Spleen (tissue), 11 donors: ENCODE results near the gene MYO5B. TPM values are rescaled to one million over a fixed set of nuclear protein-coding genes. Genes with fewer than 3 reads are reported as not detected.

Experiments
- DNase-seq: peaks from one replicate; pipeline ENCODE4 v3.0.0-alpha.2; 2020
- H3K27ac ChIP-seq, 8 donors: fragments of 200-600 bp; sonication (generic) in 7 of 8; 1 replicate in 4 of 8; 2 replicates in 4 of 8; pipeline versions ENCODE4 v1.5.0 to v1.8.0; 2016 to 2021; ENCODE audit warnings: inconsistent platforms in 4 of 8, mild to moderate bottlenecking in 4 of 8, moderate library complexity in 1 of 8
- H3K27me3 ChIP-seq, 7 donors: fragments of 200-600 bp; sonication (generic) in 6 of 7; replicated peaks in 1 of 7; 1 replicate in 4 of 7; 2 replicates in 3 of 7; pipeline versions ENCODE4 v1.5.0 to v1.8.0; 2016 to 2021; ENCODE audit warnings: inconsistent platforms in 3 of 7, mild to moderate bottlenecking in 1 of 7
- H3K36me3 ChIP-seq, 6 donors: fragments of 200-600 bp; sonication (generic) in 5 of 6; 1 replicate in 4 of 6; 2 replicates in 2 of 6; pipeline versions ENCODE4 v1.5.0 to v1.8.0; 2016 to 2021; ENCODE audit warnings: inconsistent platforms in 2 of 6
- H3K4me1 ChIP-seq, 6 donors: fragments of 200-600 bp; sonication (generic) in 5 of 6; 1 replicate in 3 of 6; 2 replicates in 3 of 6; pipeline versions ENCODE4 v1.5.0 to v1.8.0; 2016 to 2021; ENCODE audit warnings: inconsistent platforms in 3 of 6
- H3K4me3 ChIP-seq, 8 donors: fragments of 200-600 bp; sonication (generic) in 7 of 8; 1 replicate in 4 of 8; 2 replicates in 4 of 8; pipeline versions ENCODE4 v1.5.0 to v1.8.0; 2016 to 2021; ENCODE audit warnings: inconsistent platforms in 4 of 8, mild to moderate bottlenecking in 4 of 8, moderate library complexity in 2 of 8
- H3K9me3 ChIP-seq, 8 donors: fragments of 200-600 bp; sonication (generic) in 7 of 8; 1 replicate in 4 of 8; 2 replicates in 4 of 8; pipeline versions ENCODE4 v1.5.0 to v1.8.0; 2016 to 2021; ENCODE audit warnings: inconsistent platforms in 4 of 8
- POLR2A ChIP-seq, 3 donors: fragments of 450-650 bp; IDR thresholded peaks; one replicate each; pipeline ENCODE4 v1.5.1; 2017; ENCODE audit warnings: antibody characterized with exemption in 3 of 3, mild to moderate bottlenecking in 1 of 3
- POLR2AphosphoS5 ChIP-seq, 3 donors: sonication (generic); formaldehyde crosslinking; IDR thresholded peaks; one replicate each; pipeline ENCODE4 v1.5.1; 2017; ENCODE audit warnings: antibody characterized with exemption in 3 of 3
- WGBS, 5 donors: extraction: QIAGEN DNeasy Blood & Tissue Kit in 3 of 5; methylation state at CpG; one replicate each; pipeline versions ENCODE4 v1.1.5 to v1.1.7; 2013 to 2018; 5-methylcytosine and 5-hydroxymethylcytosine counted together
- intact Hi-C: fragments of 100-400 bp; cut with DNase I; formaldehyde crosslinking; loops from one replicate; pipeline ENCODE4 v1.15.0; 2023; ENCODE audit warnings: low total_unique reads
- polyA plus RNA-seq, 3 donors: library from polyadenylated mRNA; stranded (reverse); fragments of 200-250 nt; gene quantifications; one replicate each; pipeline ENCODE4 v1.2.1, GENCODE V29; 2013
- total RNA-seq, 7 donors: library from RNA; depleted of rRNA in 3 of 7; stranded (reverse); fragments of >200 nt in 3 of 7; fragmentation: NEBNext Ultra II Directional in 4 of 7; extraction: Animal tissue kit (Norgen Biotek cat#: 25700) in 4 of 7; gene quantifications; one replicate each; pipeline versions ENCODE4 v1.1.0 to v1.2.1, GENCODE V29; 2016 to 2021
- TF ChIP-seq, protein P1 (sequence below), 11 experiments: fragments of 200-600 bp in 7 of 11; fragments of 450-650 bp in 4 of 11; sonication (generic) in 4 of 11; IDR thresholded peaks in 8 of 11; conservative IDR thresholded peaks in 3 of 11; 1 replicate in 7 of 11; 2 replicates in 4 of 11; pipeline versions ENCODE4 v1.4.0 to v1.8.0; 2016 to 2021; ENCODE audit warnings: antibody characterized with exemption in 11 of 11, inconsistent platforms in 4 of 11, mild to moderate bottlenecking in 1 of 11
- donor health status: healthy with polysubstance abuse.
- donor health status: DM: no; HTN: no; CAD: no; lungs with moderate emphysema.
- donor health status: DM: no; HTN: no; CAD: no.
- donor health status: Bipolar disorder and iron deficiency.
- donor health status: healthy.
- donor health status: DM: no; HTN: no; CAD: no.
- donor health status: DM: yes; HTN: yes; CAD: no.

MYO5B gene
- total and polyA plus RNA-seq, 10 donors = 0.74 to 6.0 (median 2.4) TPM

DNA sequence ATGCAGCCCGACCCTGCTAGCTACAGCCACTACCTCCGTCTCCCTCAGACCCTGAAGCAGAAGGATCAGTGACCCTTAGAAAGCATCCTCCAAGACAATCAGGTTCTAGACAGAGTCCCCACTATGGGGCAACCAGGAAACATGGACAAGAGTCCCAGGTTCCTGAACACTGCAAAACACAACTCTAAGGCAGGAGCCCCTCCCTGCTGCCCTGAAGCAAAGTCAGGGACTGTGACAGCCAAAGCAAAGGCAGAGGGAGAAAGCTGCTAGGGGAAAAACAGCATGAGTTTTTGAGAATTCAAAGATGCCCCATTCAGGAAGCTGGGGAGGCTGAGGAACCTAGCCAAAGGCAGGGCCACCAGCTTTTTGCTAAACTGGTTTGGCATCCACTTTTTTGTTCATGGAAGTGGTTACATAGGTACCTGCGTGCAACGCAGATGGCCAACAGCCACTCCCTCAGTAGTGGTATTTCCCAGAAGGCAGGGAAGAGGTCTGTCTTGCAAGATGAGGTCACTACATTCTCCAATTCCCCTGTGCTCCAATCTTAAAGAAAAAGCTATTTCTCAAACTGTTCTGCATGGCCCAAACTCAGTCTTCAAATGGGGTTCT is 33.2 kb downstream of the MYO5B start:
- Histone ChIP-seq H3K27ac (no peak overlapping the region), H3K9me3 (no peaks in the 10 kb centered on the region), H3K27me3 (peaks cover 0 to 47% (median 3%) of the 10 kb centered on the region in 7 donors), H3K4me3 (no peak overlapping the region), H3K36me3 (no peaks in the 10 kb centered on the region), H3K4me1 (no peaks in the 10 kb centered on the region)
- TF ChIP-seq POLR2A (IDR thresholded peaks at IDR 0.05) = no peak
- no peak for TF ChIP-seq POLR2AphosphoS5 (IDR thresholded peaks at IDR 0.05)
- TF ChIP-seq, protein P1, sequence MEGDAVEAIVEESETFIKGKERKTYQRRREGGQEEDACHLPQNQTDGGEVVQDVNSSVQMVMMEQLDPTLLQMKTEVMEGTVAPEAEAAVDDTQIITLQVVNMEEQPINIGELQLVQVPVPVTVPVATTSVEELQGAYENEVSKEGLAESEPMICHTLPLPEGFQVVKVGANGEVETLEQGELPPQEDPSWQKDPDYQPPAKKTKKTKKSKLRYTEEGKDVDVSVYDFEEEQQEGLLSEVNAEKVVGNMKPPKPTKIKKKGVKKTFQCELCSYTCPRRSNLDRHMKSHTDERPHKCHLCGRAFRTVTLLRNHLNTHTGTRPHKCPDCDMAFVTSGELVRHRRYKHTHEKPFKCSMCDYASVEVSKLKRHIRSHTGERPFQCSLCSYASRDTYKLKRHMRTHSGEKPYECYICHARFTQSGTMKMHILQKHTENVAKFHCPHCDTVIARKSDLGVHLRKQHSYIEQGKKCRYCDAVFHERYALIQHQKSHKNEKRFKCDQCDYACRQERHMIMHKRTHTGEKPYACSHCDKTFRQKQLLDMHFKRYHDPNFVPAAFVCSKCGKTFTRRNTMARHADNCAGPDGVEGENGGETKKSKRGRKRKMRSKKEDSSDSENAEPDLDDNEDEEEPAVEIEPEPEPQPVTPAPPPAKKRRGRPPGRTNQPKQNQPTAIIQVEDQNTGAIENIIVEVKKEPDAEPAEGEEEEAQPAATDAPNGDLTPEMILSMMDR (IDR thresholded peaks at IDR 0.05 in 8 of 11, conservative IDR thresholded peaks at IDR 0.05 in 3 of 11) = no peak
- intact Hi-C loops = no loop called here
- DNase-seq = no peak
- 58 to 77% (median 72%) methylated on average over 4 of the region's 4 CpGs for WGBS, 5 donors

DNA sequence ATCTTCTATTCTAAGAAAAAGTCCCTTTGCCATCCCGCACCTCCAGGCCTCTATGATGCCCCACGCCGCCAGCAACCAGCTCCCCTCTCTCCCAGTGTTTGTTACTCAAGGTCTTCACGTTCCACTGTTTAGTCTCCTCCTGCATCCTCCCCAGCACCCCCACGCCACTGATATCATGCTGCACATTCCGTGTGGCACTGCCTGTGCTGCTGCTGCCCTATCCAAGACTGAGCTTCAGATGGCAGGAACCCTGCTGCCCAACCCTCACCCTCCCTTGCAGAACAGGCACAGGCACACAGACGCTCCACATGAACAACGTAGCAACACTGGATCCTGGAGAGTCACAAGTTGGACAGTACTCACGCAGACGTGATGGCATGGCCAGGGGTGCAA is 35.3 kb downstream of the MYO5B start:
- intact Hi-C loops = no loop called here
- no peak for DNase-seq
- H3K27ac ChIP-seq = no peak overlapping the region
- TF ChIP-seq POLR2AphosphoS5 (IDR thresholded peaks at IDR 0.05) (no peak), POLR2A (IDR thresholded peaks at IDR 0.05) (no peak)
- TF ChIP-seq, protein P1 (IDR thresholded peaks at IDR 0.05 in 8 of 11, conservative IDR thresholded peaks at IDR 0.05 in 3 of 11) = no peak
- peaks cover 0 to 36% (median 3%) of the 10 kb centered on the region in 7 donors for H3K27me3 ChIP-seq
- 76 to 89% (median 87%) methylated on average over 10 of the region's 10 CpGs for WGBS, 5 donors
- no peaks in the 10 kb centered on the region for H3K36me3 ChIP-seq
- H3K9me3 ChIP-seq = no peaks in the 10 kb centered on the region
- no peaks in the 10 kb centered on the region for H3K4me1 ChIP-seq
- no peak overlapping the region for H3K4me3 ChIP-seq

DNA sequence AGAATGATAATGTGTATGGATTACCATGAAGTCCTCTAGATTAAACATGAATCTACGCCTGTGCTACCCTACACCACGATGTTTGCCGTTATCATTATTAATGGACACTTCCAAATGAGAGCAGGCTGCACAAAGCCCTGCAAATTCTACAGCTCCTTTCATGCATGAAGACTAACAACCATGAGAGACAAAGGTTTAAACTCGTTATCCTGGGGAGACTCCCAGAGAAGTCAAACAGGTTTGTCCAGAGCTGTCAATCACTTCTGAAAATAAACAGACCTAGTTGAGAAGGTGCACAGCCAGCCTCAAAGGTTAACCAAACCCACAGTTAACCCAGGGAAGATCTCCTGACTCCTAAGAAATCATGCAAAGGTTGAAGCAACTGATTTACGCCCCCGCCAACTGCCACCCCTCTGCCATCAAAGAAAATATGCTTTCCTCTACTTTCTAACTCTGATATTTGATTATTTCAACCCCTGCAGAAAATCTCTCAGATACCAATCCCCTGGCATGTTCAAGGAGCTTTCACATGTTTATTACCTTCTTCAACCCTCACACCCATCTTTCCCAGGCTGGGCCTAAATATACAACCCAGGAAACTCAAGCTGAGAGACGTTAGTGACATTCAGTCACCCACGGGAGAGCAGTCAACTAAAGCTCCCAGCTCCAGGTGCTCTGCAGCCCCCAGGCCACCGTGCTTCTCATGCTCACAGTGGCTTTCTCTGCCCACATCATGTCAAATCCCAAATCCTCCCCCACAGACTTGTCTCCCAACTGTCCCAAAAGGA is 35.9 kb downstream of the MYO5B start:
- H3K27me3 ChIP-seq = peaks cover 0 to 35% (median 3%) of the 10 kb centered on the region in 7 donors
- TF ChIP-seq POLR2A (IDR thresholded peaks at IDR 0.05) (no peak), POLR2AphosphoS5 (IDR thresholded peaks at IDR 0.05) (no peak)
- TF ChIP-seq, protein P1 (IDR thresholded peaks at IDR 0.05 in 8 of 11, conservative IDR thresholded peaks at IDR 0.05 in 3 of 11) = no peak
- no peak overlapping the region for H3K4me3 ChIP-seq
- DNase-seq = no peak
- H3K36me3 ChIP-seq = no peaks in the 10 kb centered on the region
- intact Hi-C loops = no loop called here
- H3K4me1 ChIP-seq = no peaks in the 10 kb centered on the region
- no peak overlapping the region for H3K27ac ChIP-seq
- WGBS, 5 donors = 71 to 76% (median 74%) methylated on average over 9 of the region's 9 CpGs
- no peaks in the 10 kb centered on the region for H3K9me3 ChIP-seq

DNA sequence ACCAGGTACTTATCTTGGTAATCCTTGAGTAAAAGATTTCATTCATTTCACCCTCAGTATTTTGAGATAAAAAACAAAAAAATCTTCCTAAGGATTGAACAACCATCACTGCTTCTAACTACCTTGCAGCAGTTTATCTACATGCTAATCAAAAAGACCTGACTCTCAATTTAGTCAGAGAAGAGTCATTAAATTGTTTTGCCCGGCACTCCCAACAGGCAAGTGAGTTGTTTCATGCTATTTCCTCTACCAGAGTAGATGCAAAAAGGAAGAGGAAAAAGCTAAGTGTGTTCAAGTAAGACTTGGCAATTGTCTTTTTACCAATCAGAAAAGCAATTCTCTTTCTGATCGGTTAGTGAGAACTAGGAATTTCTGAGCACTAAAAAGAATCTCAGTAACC is 39.5 kb downstream of the MYO5B start:
- DNase-seq = no peak
- no peak overlapping the region for H3K4me3 ChIP-seq
- H3K27ac ChIP-seq = no peak overlapping the region
- intact Hi-C loops = no loop called here
- TF ChIP-seq POLR2AphosphoS5 (IDR thresholded peaks at IDR 0.05) (no peak), POLR2A (IDR thresholded peaks at IDR 0.05) (no peak)
- TF ChIP-seq, protein P1 (IDR thresholded peaks at IDR 0.05 in 8 of 11, conservative IDR thresholded peaks at IDR 0.05 in 3 of 11) = no peak
- peaks cover 0 to 4% (median 0%) of the 10 kb centered on the region in 8 donors for H3K9me3 ChIP-seq
- H3K4me1 ChIP-seq = no peaks in the 10 kb centered on the region
- peaks cover 0 to 13% (median 0%) of the 10 kb centered on the region in 7 donors for H3K27me3 ChIP-seq
- no peaks in the 10 kb centered on the region for H3K36me3 ChIP-seq
- 66 to 88% (median 79%) methylated on average over 2 of the region's 2 CpGs for WGBS, 5 donors
